HepG2 (cell line): ENCODE results near the gene ESRRB. TPM values are rescaled to one million over a fixed set of nuclear protein-coding genes. Genes with fewer than 3 reads are reported as not detected.

ENCODE experiments used
- ATRX ChIP-seq: sonication (generic); formaldehyde crosslinking; IDR thresholded peaks from 2 replicates; pipeline ENCODE4 v1.4.0; 2020; ENCODE audit warnings: missing genetic modification reagents, borderline replicate concordance
- CENPT ChIP-seq: sonication (generic); formaldehyde crosslinking; IDR thresholded peaks from 2 replicates; pipeline ENCODE4 v1.8.0; 2022; ENCODE audit warnings: low read depth, mild to moderate bottlenecking, moderate library complexity, missing genetic modification reagents
- FOXA3 ChIP-seq: IDR thresholded peaks from 2 replicates; pipeline ENCODE4 v1.6.1; 2016; ENCODE audit warnings: missing genetic modification reagents, missing compliant biosample characterization
- GABPB1 ChIP-seq: IDR thresholded peaks from 2 replicates; pipeline ENCODE4 v1.6.1; 2016; ENCODE audit warnings: mild to moderate bottlenecking, missing genetic modification reagents, moderate library complexity, missing compliant biosample characterization
- GTF3A ChIP-seq: sonication (generic); formaldehyde crosslinking; conservative IDR thresholded peaks from 2 replicates; pipeline ENCODE4 v1.4.0; 2020; ENCODE audit warnings: mild to moderate bottlenecking, missing genetic modification reagents
- JUNB ChIP-seq: sonication (generic); formaldehyde crosslinking; IDR thresholded peaks from 2 replicates; pipeline ENCODE4 v1.8.0; 2022; ENCODE audit warnings: missing genetic modification reagents, mild to moderate bottlenecking, borderline replicate concordance
- KLF13 ChIP-seq: sonication (generic); formaldehyde crosslinking; IDR thresholded peaks from 2 replicates; pipeline ENCODE4 v1.4.0; 2020; ENCODE audit warnings: mild to moderate bottlenecking, missing genetic modification reagents
- RELA ChIP-seq: sonication (generic); formaldehyde crosslinking; IDR thresholded peaks from 2 replicates; pipeline ENCODE4 v1.4.0; 2020; ENCODE audit warnings: missing genetic modification reagents
- SMARCC2 ChIP-seq: fragments of 450-650 bp; IDR thresholded peaks from 2 replicates; pipeline ENCODE4 v1.6.1; 2017; ENCODE audit warnings: antibody characterized with exemption, mild to moderate bottlenecking
- TCF12 ChIP-seq, 2 experiments: fragments of 450-650 bp in 1 of 2; sonication (generic) in 1 of 2; formaldehyde crosslinking in 1 of 2; IDR thresholded peaks; 2 replicates each; pipeline versions ENCODE4 v1.6.1 to v1.8.0; 2017 to 2022; ENCODE audit warnings: antibody characterized with exemption in 1 of 2, mild to moderate bottlenecking in 1 of 2, missing genetic modification reagents in 1 of 2, moderate library complexity in 1 of 2
- ZMYM3 ChIP-seq: sonication (generic); formaldehyde crosslinking; IDR thresholded peaks from 2 replicates; pipeline ENCODE4 v1.5.1; 2020; ENCODE audit warnings: mild to moderate bottlenecking, missing genetic modification reagents
- ZNF10 ChIP-seq: sonication (generic); formaldehyde crosslinking; IDR thresholded peaks from 2 replicates; pipeline ENCODE4 v1.4.0; 2020; ENCODE audit warnings: mild to moderate bottlenecking, low read depth, missing genetic modification reagents, borderline replicate concordance
- ZNF331 ChIP-seq: sonication (generic); formaldehyde crosslinking; IDR thresholded peaks from 2 replicates; pipeline ENCODE4 v1.4.0; 2020; ENCODE audit warnings: missing genetic modification reagents
- ZNF589 ChIP-seq: sonication (generic); formaldehyde crosslinking; conservative IDR thresholded peaks from 2 replicates; pipeline ENCODE4 v1.8.0; 2022; ENCODE audit warnings: mild to moderate bottlenecking, moderate library complexity, missing genetic modification reagents
- ZNF619 ChIP-seq: sonication (generic); formaldehyde crosslinking; IDR thresholded peaks from 2 replicates; pipeline ENCODE4 v1.4.0; 2020; ENCODE audit warnings: mild to moderate bottlenecking, missing genetic modification reagents
- polyA plus RNA-seq, 8 experiments: library from polyadenylated mRNA; depleted of rRNA in 3 of 8; stranded (reverse) in 7 of 8; unstranded in 1 of 8; fragments of >200 nt; fragmentation: Illumina TruSeq in 4 of 8; extraction: Trizol in 4 of 8; gene quantifications; 2 replicates each; pipeline versions ENCODE4 v1.2.1 to v1.2.3, GENCODE V29; 2011 to 2016; ENCODE audit warnings: low read depth in 4 of 8, missing spikeins in 1 of 8, mixed read lengths in 1 of 8; ENCODE audit not compliant: insufficient read depth in 1 of 8
- total RNA-seq, 5 experiments: library from RNA; depleted of rRNA; stranded (reverse); fragments of >200 nt; fragmentation: Illumina TruSeq; extraction: Trizol; gene quantifications; 2 replicates each; pipeline ENCODE4 v1.2.3, GENCODE V29; 2016; ENCODE audit warnings: low read depth in 1 of 5
- TF ChIP-seq, protein P1 (sequence below): sonication (generic); formaldehyde crosslinking; IDR thresholded peaks from 2 replicates; pipeline ENCODE4 v1.8.0; 2022; ENCODE audit warnings: mild to moderate bottlenecking, missing genetic modification reagents, moderate library complexity
- TF ChIP-seq, protein P2 (sequence below): sonication (generic); formaldehyde crosslinking; IDR thresholded peaks from 2 replicates; pipeline ENCODE4 v1.5.1; 2020; ENCODE audit warnings: missing genetic modification reagents, mild to moderate bottlenecking, borderline replicate concordance
- TF ChIP-seq, protein P3 (sequence below): sonication (generic); formaldehyde crosslinking; IDR thresholded peaks from 2 replicates; pipeline ENCODE4 v1.4.0; 2020; ENCODE audit warnings: mild to moderate bottlenecking, missing genetic modification reagents
- TF ChIP-seq, protein P4 (sequence below): sonication (generic); formaldehyde crosslinking; IDR thresholded peaks from 2 replicates; pipeline ENCODE4 v1.5.0; 2020; ENCODE audit warnings: missing genetic modification reagents
- TF ChIP-seq, protein P5 (sequence below): sonication (generic); formaldehyde crosslinking; IDR thresholded peaks from 2 replicates; pipeline ENCODE4 v1.4.0; 2020; ENCODE audit warnings: missing genetic modification reagents
- TF ChIP-seq, protein P6 (sequence below): sonication (generic); IDR thresholded peaks from 2 replicates; pipeline ENCODE4 v1.6.1; 2016; ENCODE audit warnings: low read depth, borderline replicate concordance

ESRRB gene
- total and polyA plus RNA-seq, 2 of the 13 experiments (the other 11 are each of a cell fraction or from before 2014, with no cell fraction given), result 0.04 to 0.33 TPM

DNA sequence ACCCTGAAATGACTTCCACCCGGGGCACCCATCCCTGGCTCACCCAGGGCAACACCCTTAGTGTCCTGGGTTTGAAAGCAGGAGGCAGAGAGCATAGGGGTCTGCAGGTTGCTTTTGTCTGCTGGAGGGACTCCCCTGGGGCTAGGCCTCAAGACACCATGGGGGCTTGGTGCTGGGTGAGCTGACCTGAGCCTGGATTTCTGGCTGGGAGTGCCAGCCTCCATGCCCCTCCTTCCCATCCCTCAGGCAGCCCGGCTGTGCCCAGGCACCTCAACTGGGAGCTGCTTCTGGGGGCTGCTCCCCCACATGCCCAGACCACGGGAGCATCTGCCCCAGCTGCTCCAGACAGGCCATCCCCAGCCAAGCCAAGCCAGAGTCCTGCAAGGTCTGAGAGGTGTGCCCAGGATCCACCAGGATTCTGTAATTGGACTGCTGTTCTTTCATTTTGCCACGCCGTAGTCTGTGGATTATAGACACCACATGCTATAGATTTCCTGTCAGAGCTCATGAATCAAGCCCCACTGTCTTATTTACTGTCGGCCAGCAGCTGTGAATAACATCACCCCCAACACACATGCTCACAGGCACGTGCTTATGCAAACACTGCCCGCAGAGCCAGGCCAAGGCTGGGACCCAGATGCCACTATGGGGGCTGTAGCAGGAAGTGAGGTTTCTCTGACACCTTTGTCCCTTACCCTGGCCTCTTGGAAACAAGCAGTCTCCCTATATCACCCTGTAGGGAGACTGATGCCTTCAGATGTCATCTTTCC is 29.4 kb upstream of the ESRRB start (continued):
- TF ChIP-seq ZNF589 (CRISPR knock-in tag), result no peak
- TF ChIP-seq TCF12 (IDR thresholded peaks at IDR 0.05), result no peak
- no peak for TF ChIP-seq TCF12 (CRISPR knock-in tag; IDR thresholded peaks at IDR 0.05)
- TF ChIP-seq RELA (CRISPR knock-in tag), result no peak
- no peak for TF ChIP-seq ZNF10
- TF ChIP-seq, protein P1, sequence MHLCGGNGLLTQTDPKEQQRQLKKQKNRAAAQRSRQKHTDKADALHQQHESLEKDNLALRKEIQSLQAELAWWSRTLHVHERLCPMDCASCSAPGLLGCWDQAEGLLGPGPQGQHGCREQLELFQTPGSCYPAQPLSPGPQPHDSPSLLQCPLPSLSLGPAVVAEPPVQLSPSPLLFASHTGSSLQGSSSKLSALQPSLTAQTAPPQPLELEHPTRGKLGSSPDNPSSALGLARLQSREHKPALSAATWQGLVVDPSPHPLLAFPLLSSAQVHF (CRISPR knock-in tag), result no peak
- no peak for TF ChIP-seq ATRX (CRISPR knock-in tag)
- TF ChIP-seq ZNF619, result no peak
- no peak for TF ChIP-seq KLF13 (CRISPR knock-in tag)
- no peak for TF ChIP-seq ZNF331 (CRISPR knock-in tag)
- no peak for TF ChIP-seq ZMYM3
- TF ChIP-seq, protein P2, sequence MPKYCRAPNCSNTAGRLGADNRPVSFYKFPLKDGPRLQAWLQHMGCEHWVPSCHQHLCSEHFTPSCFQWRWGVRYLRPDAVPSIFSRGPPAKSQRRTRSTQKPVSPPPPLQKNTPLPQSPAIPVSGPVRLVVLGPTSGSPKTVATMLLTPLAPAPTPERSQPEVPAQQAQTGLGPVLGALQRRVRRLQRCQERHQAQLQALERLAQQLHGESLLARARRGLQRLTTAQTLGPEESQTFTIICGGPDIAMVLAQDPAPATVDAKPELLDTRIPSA (CRISPR knock-in tag), result no peak
- no peak for TF ChIP-seq SMARCC2
- TF ChIP-seq, protein P3, sequence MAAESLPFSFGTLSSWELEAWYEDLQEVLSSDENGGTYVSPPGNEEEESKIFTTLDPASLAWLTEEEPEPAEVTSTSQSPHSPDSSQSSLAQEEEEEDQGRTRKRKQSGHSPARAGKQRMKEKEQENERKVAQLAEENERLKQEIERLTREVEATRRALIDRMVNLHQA (CRISPR knock-in tag), result no peak
- no peak for TF ChIP-seq GTF3A (CRISPR knock-in tag)
- TF ChIP-seq CENPT, result no peak
- no peak for TF ChIP-seq JUNB (CRISPR knock-in tag)
- TF ChIP-seq GABPB1 (CRISPR knock-in tag), result peak; percentile 28; the same call in 1 of the 2 replicates
- TF ChIP-seq, protein P4, sequence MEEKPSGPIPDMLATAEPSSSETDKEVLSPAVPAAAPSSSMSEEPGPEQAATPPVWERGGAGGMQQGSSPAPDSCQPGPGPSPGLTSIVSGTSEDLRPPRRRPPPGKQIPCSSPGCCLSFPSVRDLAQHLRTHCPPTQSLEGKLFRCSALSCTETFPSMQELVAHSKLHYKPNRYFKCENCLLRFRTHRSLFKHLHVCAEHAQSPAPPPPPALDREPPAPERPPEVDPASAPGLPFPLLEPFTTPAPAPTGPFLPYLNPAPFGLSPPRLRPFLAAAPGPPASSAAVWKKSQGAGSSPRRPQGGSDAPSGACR, result no peak
- 0 out of 2 replicates have a peak, but pooled peaks have one; percentile 12 for TF ChIP-seq FOXA3 (CRISPR knock-in tag)
- TF ChIP-seq, protein P5, sequence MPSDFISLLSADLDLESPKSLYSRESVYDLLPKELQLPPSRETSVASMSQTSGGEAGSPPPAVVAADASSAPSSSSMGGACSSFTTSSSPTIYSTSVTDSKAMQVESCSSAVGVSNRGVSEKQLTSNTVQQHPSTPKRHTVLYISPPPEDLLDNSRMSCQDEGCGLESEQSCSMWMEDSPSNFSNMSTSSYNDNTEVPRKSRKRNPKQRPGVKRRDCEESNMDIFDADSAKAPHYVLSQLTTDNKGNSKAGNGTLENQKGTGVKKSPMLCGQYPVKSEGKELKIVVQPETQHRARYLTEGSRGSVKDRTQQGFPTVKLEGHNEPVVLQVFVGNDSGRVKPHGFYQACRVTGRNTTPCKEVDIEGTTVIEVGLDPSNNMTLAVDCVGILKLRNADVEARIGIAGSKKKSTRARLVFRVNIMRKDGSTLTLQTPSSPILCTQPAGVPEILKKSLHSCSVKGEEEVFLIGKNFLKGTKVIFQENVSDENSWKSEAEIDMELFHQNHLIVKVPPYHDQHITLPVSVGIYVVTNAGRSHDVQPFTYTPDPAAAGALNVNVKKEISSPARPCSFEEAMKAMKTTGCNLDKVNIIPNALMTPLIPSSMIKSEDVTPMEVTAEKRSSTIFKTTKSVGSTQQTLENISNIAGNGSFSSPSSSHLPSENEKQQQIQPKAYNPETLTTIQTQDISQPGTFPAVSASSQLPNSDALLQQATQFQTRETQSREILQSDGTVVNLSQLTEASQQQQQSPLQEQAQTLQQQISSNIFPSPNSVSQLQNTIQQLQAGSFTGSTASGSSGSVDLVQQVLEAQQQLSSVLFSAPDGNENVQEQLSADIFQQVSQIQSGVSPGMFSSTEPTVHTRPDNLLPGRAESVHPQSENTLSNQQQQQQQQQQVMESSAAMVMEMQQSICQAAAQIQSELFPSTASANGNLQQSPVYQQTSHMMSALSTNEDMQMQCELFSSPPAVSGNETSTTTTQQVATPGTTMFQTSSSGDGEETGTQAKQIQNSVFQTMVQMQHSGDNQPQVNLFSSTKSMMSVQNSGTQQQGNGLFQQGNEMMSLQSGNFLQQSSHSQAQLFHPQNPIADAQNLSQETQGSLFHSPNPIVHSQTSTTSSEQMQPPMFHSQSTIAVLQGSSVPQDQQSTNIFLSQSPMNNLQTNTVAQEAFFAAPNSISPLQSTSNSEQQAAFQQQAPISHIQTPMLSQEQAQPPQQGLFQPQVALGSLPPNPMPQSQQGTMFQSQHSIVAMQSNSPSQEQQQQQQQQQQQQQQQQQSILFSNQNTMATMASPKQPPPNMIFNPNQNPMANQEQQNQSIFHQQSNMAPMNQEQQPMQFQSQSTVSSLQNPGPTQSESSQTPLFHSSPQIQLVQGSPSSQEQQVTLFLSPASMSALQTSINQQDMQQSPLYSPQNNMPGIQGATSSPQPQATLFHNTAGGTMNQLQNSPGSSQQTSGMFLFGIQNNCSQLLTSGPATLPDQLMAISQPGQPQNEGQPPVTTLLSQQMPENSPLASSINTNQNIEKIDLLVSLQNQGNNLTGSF (CRISPR knock-in tag), result no peak
- TF ChIP-seq, protein P6, sequence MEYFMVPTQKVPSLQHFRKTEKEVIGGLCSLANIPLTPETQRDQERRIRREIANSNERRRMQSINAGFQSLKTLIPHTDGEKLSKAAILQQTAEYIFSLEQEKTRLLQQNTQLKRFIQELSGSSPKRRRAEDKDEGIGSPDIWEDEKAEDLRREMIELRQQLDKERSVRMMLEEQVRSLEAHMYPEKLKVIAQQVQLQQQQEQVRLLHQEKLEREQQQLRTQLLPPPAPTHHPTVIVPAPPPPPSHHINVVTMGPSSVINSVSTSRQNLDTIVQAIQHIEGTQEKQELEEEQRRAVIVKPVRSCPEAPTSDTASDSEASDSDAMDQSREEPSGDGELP, result peak; percentile 66; the same call in 1 of the 2 replicates
